Panc1 (cell line): Measurements from ENCODE around the gene PARP11.

Source experiments
- CTCF ChIP-seq: fragments of 450-650 bp; IDR thresholded peaks from 2 replicates; pipeline ENCODE4 v1.5.1; 2017; ENCODE audit warnings: mild to moderate bottlenecking
- POLR2AphosphoS5 ChIP-seq: IDR thresholded peaks from 2 replicates; pipeline ENCODE4 v1.6.1; 2012; ENCODE audit warnings: mild to moderate bottlenecking, low read depth, low read length, moderate library complexity
- SIN3A ChIP-seq: IDR thresholded peaks from 2 replicates; pipeline ENCODE4 v1.6.1; 2012; ENCODE audit warnings: low read depth, mild to moderate bottlenecking, low read length, moderate library complexity, borderline replicate concordance; ENCODE audit not compliant: insufficient read depth
- TF ChIP-seq, protein P1 (sequence below), 2 experiments: IDR thresholded peaks; 2 replicates each; pipeline ENCODE4 v1.6.1; 2011 to 2012; ENCODE audit warnings: low read depth in 2 of 2, control low read depth in 1 of 2, low read length in 1 of 2, mild to moderate bottlenecking in 1 of 2, moderate library complexity in 1 of 2; ENCODE audit not compliant: insufficient read depth in 1 of 2

GRCh38 chr12:3896356-3896755 is 23.2 kb upstream of the PARP11 start:
- no peak for TF ChIP-seq CTCF
- TF ChIP-seq POLR2AphosphoS5: no peak
- TF ChIP-seq, protein P1, sequence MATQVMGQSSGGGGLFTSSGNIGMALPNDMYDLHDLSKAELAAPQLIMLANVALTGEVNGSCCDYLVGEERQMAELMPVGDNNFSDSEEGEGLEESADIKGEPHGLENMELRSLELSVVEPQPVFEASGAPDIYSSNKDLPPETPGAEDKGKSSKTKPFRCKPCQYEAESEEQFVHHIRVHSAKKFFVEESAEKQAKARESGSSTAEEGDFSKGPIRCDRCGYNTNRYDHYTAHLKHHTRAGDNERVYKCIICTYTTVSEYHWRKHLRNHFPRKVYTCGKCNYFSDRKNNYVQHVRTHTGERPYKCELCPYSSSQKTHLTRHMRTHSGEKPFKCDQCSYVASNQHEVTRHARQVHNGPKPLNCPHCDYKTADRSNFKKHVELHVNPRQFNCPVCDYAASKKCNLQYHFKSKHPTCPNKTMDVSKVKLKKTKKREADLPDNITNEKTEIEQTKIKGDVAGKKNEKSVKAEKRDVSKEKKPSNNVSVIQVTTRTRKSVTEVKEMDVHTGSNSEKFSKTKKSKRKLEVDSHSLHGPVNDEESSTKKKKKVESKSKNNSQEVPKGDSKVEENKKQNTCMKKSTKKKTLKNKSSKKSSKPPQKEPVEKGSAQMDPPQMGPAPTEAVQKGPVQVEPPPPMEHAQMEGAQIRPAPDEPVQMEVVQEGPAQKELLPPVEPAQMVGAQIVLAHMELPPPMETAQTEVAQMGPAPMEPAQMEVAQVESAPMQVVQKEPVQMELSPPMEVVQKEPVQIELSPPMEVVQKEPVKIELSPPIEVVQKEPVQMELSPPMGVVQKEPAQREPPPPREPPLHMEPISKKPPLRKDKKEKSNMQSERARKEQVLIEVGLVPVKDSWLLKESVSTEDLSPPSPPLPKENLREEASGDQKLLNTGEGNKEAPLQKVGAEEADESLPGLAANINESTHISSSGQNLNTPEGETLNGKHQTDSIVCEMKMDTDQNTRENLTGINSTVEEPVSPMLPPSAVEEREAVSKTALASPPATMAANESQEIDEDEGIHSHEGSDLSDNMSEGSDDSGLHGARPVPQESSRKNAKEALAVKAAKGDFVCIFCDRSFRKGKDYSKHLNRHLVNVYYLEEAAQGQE (IDR thresholded peaks at IDR 0.05; ENCODE audit: insufficient read depth in 1 of 2, low read depth in 2 of 2, low read length in 1 of 2): no peak
- TF ChIP-seq SIN3A: no peak
